HUDEP-2 (cell line): Measurements from ENCODE around the gene PCSK9.

ENCODE experiments used
- DNase-seq, 76 experiments: peaks; one replicate each; lab custom pipeline; 2025; ENCODE audit not compliant: unreplicated experiment in 76 of 76; lab: John Stamatoyannopoulos, UW

PCSK9 gene

GRCh38 chr1:55057270-55057955 is 18.1 kb downstream of the PCSK9 start:
- DNase-seq = no peak

GRCh38 chr1:55057956-55058298 is 18.6 kb downstream of the PCSK9 start:
- no peak for DNase-seq

- no peak for DNase-seq
These were observed 20.2 kb downstream of the PCSK9 start for GRCh38 chr1:55059302-55060132.

GRCh38 chr1:55060133-55060999 is 21.0 kb downstream of the PCSK9 start:
- no peak for DNase-seq

GRCh38 chr1:55061000-55061705 is 21.8 kb downstream of the PCSK9 start:
- no peak for DNase-seq

- DNase-seq = no peak
These were observed 22.5 kb downstream of the PCSK9 start for GRCh38 chr1:55061706-55062321.

GRCh38 chr1:55062801-55063576 is 23.6 kb downstream of the PCSK9 start:
- no peak for DNase-seq

- no peak for DNase-seq
These were observed 24.2 kb downstream of the PCSK9 start for GRCh38 chr1:55063577-55063942.

GRCh38 chr1:55064071-55064581 is 24.8 kb downstream of the PCSK9 start:
- DNase-seq = peak in 1 of 76 experiments; percentile 16

- DNase-seq = no peak
These were observed 25.5 kb downstream of the PCSK9 start for GRCh38 chr1:55064861-55065263.

GRCh38 chr1:55065648-55066047 is 26.3 kb downstream of the PCSK9 start:
- DNase-seq = peak in 1 of 76 experiments; percentile 7

- DNase-seq = peak in 46 of 76 experiments; percentile 6 to 63 (median 32)
These were observed 27.9 kb downstream of the PCSK9 start for GRCh38 chr1:55067022-55067778.

GRCh38 chr1:55067914-55068313 is 28.6 kb downstream of the PCSK9 start:
- DNase-seq = no peak

GRCh38 chr1:55068638-55069037 is 29.3 kb downstream of the PCSK9 start:
- no peak for DNase-seq

GRCh38 chr1:55069280-55069679 is 29.9 kb downstream of the PCSK9 start:
- no peak for DNase-seq

GRCh38 chr1:55070293-55071164 is 31.2 kb downstream of the PCSK9 start:
- no peak for DNase-seq

- DNase-seq = peak in 20 of 76 experiments; percentile 2 to 29 (median 15)
These were observed 32.1 kb downstream of the PCSK9 start for GRCh38 chr1:55071477-55071876.
